K562 (cell line): ENCODE results near the gene SLC35E1. TPM values are rescaled to one million over a fixed set of nuclear protein-coding genes. Genes with fewer than 3 reads are reported as not detected.

Experiments
- BMI1 ChIP-seq: fragments of 150-350 bp; IDR thresholded peaks from 2 replicates; pipeline ENCODE4 v1.6.1; 2014; ENCODE audit warnings: low read length
- CBX3 ChIP-seq, 2 experiments: IDR thresholded peaks; 1 replicate in 1 of 2; 2 replicates in 1 of 2; pipeline ENCODE4 v1.6.1; 2012; ENCODE audit warnings: inconsistent platforms in 2 of 2, low read length in 2 of 2, borderline replicate concordance in 1 of 2, control low read depth in 1 of 2
- CREM ChIP-seq: IDR thresholded peaks from 2 replicates; pipeline ENCODE4 v1.6.1; 2014; ENCODE audit warnings: antibody characterized with exemption, low read depth
- E2F8 ChIP-seq: fragments of 450-650 bp; IDR thresholded peaks from 2 replicates; pipeline ENCODE4 v1.7.1; 2018; ENCODE audit warnings: mild to moderate bottlenecking, low read depth; ENCODE audit not compliant: partially characterized antibody
- EP400 ChIP-seq: fragments of 450-650 bp; IDR thresholded peaks from 2 replicates; pipeline ENCODE4 v1.6.1; 2017; ENCODE audit warnings: antibody characterized with exemption, mild to moderate bottlenecking, moderate library complexity
- GATAD2A ChIP-seq: fragments of 450-650 bp; IDR thresholded peaks from 2 replicates; pipeline ENCODE4 v1.6.1; 2017
- GATAD2B ChIP-seq: fragments of 450-650 bp; IDR thresholded peaks from 2 replicates; pipeline ENCODE4 v1.6.1; 2017; ENCODE audit warnings: mild to moderate bottlenecking, borderline replicate concordance
- HDAC8 ChIP-seq: fragments of 450-650 bp; IDR thresholded peaks from 2 replicates; pipeline ENCODE4 v1.6.1; 2016; ENCODE audit warnings: mild to moderate bottlenecking, missing genetic modification characterization, moderate library complexity, missing compliant biosample characterization
- MIER1 ChIP-seq: fragments of 450-650 bp; IDR thresholded peaks from 2 replicates; pipeline ENCODE4 v1.6.1; 2016; ENCODE audit warnings: antibody characterized with exemption, mild to moderate bottlenecking, low read depth
- MTA3 ChIP-seq: fragments of 450-650 bp; formaldehyde crosslinking; IDR thresholded peaks from 2 replicates; pipeline ENCODE4 v1.6.1; 2017; ENCODE audit warnings: mild to moderate bottlenecking, borderline replicate concordance
- NFYB ChIP-seq: IDR thresholded peaks from 2 replicates; pipeline ENCODE4 v1.6.1; 2011; ENCODE audit warnings: mild to moderate bottlenecking, moderate library complexity; ENCODE audit not compliant: insufficient read length; ENCODE audit errors: extremely low read depth
- PML ChIP-seq: IDR thresholded peaks from 2 replicates; pipeline ENCODE4 v1.6.1; 2012; ENCODE audit warnings: low read length, inconsistent platforms
- SMAD4 ChIP-seq: fragments of 250-450 bp; sonication (Bioruptor Pico); conservative IDR thresholded peaks from 2 replicates; pipeline ENCODE4 v1.8.0; 2021; ENCODE audit warnings: inconsistent platforms, mild to moderate bottlenecking, moderate library complexity
- SMARCC2 ChIP-seq: fragments of 450-650 bp; IDR thresholded peaks from 2 replicates; pipeline ENCODE4 v1.6.1; 2017; ENCODE audit warnings: antibody characterized with exemption, moderate library complexity, mild to moderate bottlenecking, low read depth
- U2AF1 ChIP-seq: fragments of 200-400 bp; formaldehyde crosslinking; optimal IDR thresholded peaks from 2 replicates; pipeline ENCODE3; 2017; ENCODE audit warnings: mild to moderate bottlenecking, low read depth, low read length, moderate library complexity
- YBX1 ChIP-seq: fragments of 450-650 bp; IDR thresholded peaks from 2 replicates; pipeline ENCODE4 v1.7.1; 2016; ENCODE audit warnings: mild to moderate bottlenecking
- ZBTB17 ChIP-seq: fragments of 450-650 bp; formaldehyde crosslinking; IDR thresholded peaks from 2 replicates; pipeline ENCODE4 v1.4.0; 2020; ENCODE audit warnings: mild to moderate bottlenecking
- ZNF146 ChIP-seq: IDR thresholded peaks from one replicate; pipeline ENCODE4 v1.6.1; 2018; ENCODE audit warnings: missing compliant biosample characterization; ENCODE audit not compliant: unreplicated experiment
- ZNF696 ChIP-seq: fragments of 250-450 bp; sonication (Bioruptor Pico); conservative IDR thresholded peaks from 2 replicates; pipeline ENCODE4 v1.4.0; 2020; ENCODE audit warnings: mild to moderate bottlenecking, moderate library complexity
- polyA plus RNA-seq, 8 experiments: library from polyadenylated mRNA; depleted of rRNA in 4 of 8; stranded (reverse) in 5 of 8; unstranded in 3 of 8; fragments of >200 nt; fragmentation: Nextera tagmentation in 2 of 8; fragmentation: Illumina TruSeq in 1 of 8; extraction: Ambion mirVana in 2 of 8; extraction: Trizol in 1 of 8; gene quantifications; 2 replicates each; pipeline versions ENCODE4 v1.2.1 to v1.2.3, GENCODE V29; 2011 to 2014; ENCODE audit warnings: inconsistent platforms in 1 of 8, missing spikeins in 1 of 8
- total RNA-seq, 7 experiments: library from RNA; depleted of rRNA in 6 of 7; stranded (reverse); fragments of >200 nt in 6 of 7; fragmentation: Illumina TruSeq in 2 of 7; extraction: Trizol in 2 of 7; gene quantifications; 2 replicates each; pipeline versions ENCODE4 v1.2.1 to v1.2.3, GENCODE V29; 2011 to 2021; ENCODE audit warnings: low replicate concordance in 1 of 7
- TF ChIP-seq, protein P1 (sequence below), 3 experiments: fragments of 200-800 bp in 1 of 3; sonication (Bioruptor generic) in 1 of 3; sonication (generic) in 1 of 3; formaldehyde crosslinking in 1 of 3; IDR thresholded peaks; 2 replicates each; pipeline versions ENCODE4 v1.6.1 to v1.8.0; 2016 to 2022; ENCODE audit warnings: mild to moderate bottlenecking in 2 of 3, missing compliant biosample characterization in 2 of 3, missing genetic modification characterization in 2 of 3, missing genetic modification reagents in 1 of 3
- TF ChIP-seq, protein P2 (sequence below): sonication (generic); formaldehyde crosslinking; IDR thresholded peaks from 2 replicates; pipeline ENCODE4 v1.5.0; 2020; ENCODE audit warnings: missing genetic modification reagents
- TF ChIP-seq, protein P3 (sequence below), 2 experiments: fragments of 450-650 bp in 1 of 2; sonication (generic) in 1 of 2; formaldehyde crosslinking in 1 of 2; IDR thresholded peaks in 1 of 2; conservative IDR thresholded peaks in 1 of 2; 2 replicates each; pipeline versions ENCODE4 v1.6.1 to v1.8.1; 2016 to 2023; ENCODE audit warnings: mild to moderate bottlenecking in 2 of 2, moderate library complexity in 2 of 2, inconsistent platforms in 1 of 2, missing genetic modification reagents in 1 of 2

SLC35E1 gene
- total and polyA plus RNA-seq, 9 of the 15 experiments (the other 6 are each of a cell fraction or from before 2014, with no cell fraction given), result 15.0 to 40.1 (median 25.7) TPM

GRCh38 chr19:16584248-16585093 is 12.3 kb upstream of the SLC35E1 start (continued):
- TF ChIP-seq ZNF146 (CRISPR knock-in tag) (no peak), HDAC8 (tag) (no peak), E2F8 (no peak), GATAD2B (no peak), MIER1 (no peak), PML (no peak), U2AF1 (no peak), YBX1 (no peak), EP400 (peak; percentile 85), NFYB (no peak), BMI1 (no peak), CBX3 (IDR thresholded peaks at IDR 0.05; ENCODE audit: borderline replicate concordance in 1 of 2, low read length in 2 of 2) (no peak), GATAD2A (no peak), ZNF696 (CRISPR knock-in tag) (no peak), SMARCC2 (no peak), SMAD4 (CRISPR knock-in tag) (no peak), CREM (peak; percentile 65; the same call in 1 of the 2 replicates), MTA3 (no peak; the same call in 1 of the 2 replicates), ZBTB17 (CRISPR knock-in tag) (no peak)
- TF ChIP-seq, protein P1, sequence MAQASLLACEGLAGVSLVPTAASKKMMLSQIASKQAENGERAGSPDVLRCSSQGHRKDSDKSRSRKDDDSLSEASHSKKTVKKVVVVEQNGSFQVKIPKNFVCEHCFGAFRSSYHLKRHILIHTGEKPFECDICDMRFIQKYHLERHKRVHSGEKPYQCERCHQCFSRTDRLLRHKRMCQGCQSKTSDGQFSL (CRISPR knock-in tag; IDR thresholded peaks at IDR 0.05), result peak; percentile 25; the same call in 1 of the 2 replicates
- TF ChIP-seq, protein P1 (tag; IDR thresholded peaks at IDR 0.05), result no peak
- TF ChIP-seq, protein P2, sequence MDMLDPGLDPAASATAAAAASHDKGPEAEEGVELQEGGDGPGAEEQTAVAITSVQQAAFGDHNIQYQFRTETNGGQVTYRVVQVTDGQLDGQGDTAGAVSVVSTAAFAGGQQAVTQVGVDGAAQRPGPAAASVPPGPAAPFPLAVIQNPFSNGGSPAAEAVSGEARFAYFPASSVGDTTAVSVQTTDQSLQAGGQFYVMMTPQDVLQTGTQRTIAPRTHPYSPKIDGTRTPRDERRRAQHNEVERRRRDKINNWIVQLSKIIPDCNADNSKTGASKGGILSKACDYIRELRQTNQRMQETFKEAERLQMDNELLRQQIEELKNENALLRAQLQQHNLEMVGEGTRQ (CRISPR knock-in tag), result peak; percentile 52
- TF ChIP-seq, protein P3, sequence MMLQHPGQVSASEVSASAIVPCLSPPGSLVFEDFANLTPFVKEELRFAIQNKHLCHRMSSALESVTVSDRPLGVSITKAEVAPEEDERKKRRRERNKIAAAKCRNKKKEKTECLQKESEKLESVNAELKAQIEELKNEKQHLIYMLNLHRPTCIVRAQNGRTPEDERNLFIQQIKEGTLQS (IDR thresholded peaks at IDR 0.05), result peak; percentile 10; the same call in 1 of the 2 replicates
- TF ChIP-seq, protein P3 (CRISPR knock-in tag; conservative IDR thresholded peaks at IDR 0.05), result no peak
